Measurements from ENCODE around the gene FCHSD2.

FCHSD2 gene

DNA sequence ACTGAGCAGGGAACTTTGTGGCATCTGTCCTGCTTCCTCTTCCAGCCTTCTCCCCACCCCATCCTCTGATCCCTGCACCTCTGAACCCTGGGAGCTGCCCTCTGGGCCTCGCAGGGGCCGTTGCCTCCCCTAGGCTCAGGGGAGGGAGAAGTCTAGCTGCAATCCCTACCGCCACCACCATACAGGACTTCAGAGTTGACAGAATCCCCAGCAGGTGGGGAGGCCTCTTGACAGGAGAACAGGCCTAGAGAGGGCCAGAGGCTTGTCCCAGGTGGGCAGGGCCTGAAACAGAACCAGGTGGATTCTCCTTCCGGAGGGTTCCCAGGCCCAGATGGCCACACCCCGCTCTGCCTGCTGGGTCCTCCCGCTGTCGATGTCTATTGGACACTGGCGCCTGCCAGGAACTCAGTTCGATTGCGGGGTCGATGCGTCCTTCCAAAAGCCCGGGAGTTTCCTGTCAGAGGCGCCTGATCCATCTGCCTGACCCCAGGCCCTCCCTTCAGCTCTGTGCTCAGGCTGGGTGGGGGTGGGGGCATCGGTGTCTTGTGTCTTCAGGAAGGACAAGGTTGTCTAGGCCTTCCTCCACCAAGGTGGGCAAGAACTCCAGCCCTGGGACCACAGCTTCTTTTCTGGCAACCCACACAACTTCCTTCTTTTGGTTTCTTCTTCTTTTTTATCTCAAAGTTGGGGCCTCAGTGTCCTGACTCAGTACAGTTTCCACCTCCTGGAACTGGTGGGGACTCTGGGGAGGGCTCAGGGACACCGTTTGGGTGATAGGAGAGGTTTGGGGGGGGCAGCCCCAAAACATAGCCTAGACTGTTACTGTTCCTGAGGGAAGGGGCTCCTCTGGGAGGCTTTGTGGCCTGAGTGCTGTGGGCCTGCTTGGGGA, 354.7 kb downstream of the FCHSD2 start:
- no peak for DNase-seq
